Heart left ventricle (tissue), 16 donors: Measurements from ENCODE around the gene CDKL2. TPM values are rescaled to one million over a fixed set of nuclear protein-coding genes. Genes with fewer than 3 reads are reported as not detected.
"Not testable (repeated sequence)": the region's sequence is repeated elsewhere in the genome, so short reads cannot be mapped to it uniquely, and the experiment has no call there.

Experiments used
- ATAC-seq, 4 donors: fragments of 200-7000 bp; cut with Tn5 transposase; one replicate each; pipeline ENCODE4 v1.9.1; 2020 to 2022; ENCODE audit warnings: moderate library complexity in 4 of 4, mild to moderate bottlenecking in 3 of 4, moderate number of reproducible peaks in 1 of 4
- DNase-seq, 5 donors: peaks; one replicate each; pipeline ENCODE4 v3.0.0-alpha.2; 2020
- H3K27ac ChIP-seq, 12 donors: fragments of 200-600 bp; sonication (generic) in 4 of 12; one replicate each; pipeline versions ENCODE4 v1.5.0 to v1.8.0; 2016 to 2022; ENCODE audit warnings: mild to moderate bottlenecking in 2 of 12
- H3K27me3 ChIP-seq, 9 donors: fragments of 200-600 bp; sonication (generic) in 2 of 9; one replicate each; pipeline versions ENCODE4 v1.5.1 to v1.8.0; 2016 to 2022; ENCODE audit warnings: mild to moderate bottlenecking in 3 of 9
- H3K36me3 ChIP-seq, 9 donors: fragments of 200-600 bp; sonication (generic) in 2 of 9; one replicate each; pipeline versions ENCODE4 v1.5.0 to v1.8.0; 2018 to 2022; ENCODE audit warnings: mild to moderate bottlenecking in 2 of 9
- H3K4me1 ChIP-seq, 12 donors: fragments of 200-600 bp; sonication (generic) in 4 of 12; one replicate each; pipeline versions ENCODE4 v1.5.0 to v1.8.0; 2016 to 2022; ENCODE audit warnings: mild to moderate bottlenecking in 3 of 12
- H3K4me3 ChIP-seq, 12 donors: fragments of 200-600 bp; sonication (generic) in 4 of 12; one replicate each; pipeline versions ENCODE4 v1.5.0 to v1.8.0; 2017 to 2022; ENCODE audit warnings: mild to moderate bottlenecking in 9 of 12, moderate library complexity in 4 of 12
- H3K9me3 ChIP-seq, 12 donors: fragments of 200-600 bp; sonication (generic) in 4 of 12; one replicate each; pipeline versions ENCODE4 v1.5.0 to v1.8.0; 2016 to 2022; ENCODE audit warnings: mild to moderate bottlenecking in 1 of 12
- CTCF ChIP-seq, 12 donors: fragments of 200-600 bp; sonication (generic) in 4 of 12; IDR thresholded peaks; one replicate each; pipeline versions ENCODE4 v1.5.0 to v1.8.0; 2018 to 2022; ENCODE audit warnings: antibody characterized with exemption in 12 of 12, mild to moderate bottlenecking in 5 of 12
- POLR2A ChIP-seq, 2 donors: fragments of 450-650 bp; IDR thresholded peaks; one replicate each; pipeline ENCODE4 v1.6.1; 2017; ENCODE audit warnings: antibody characterized with exemption in 2 of 2, mild to moderate bottlenecking in 2 of 2, moderate library complexity in 2 of 2
- WGBS, 4 donors: extraction: QIAGEN DNeasy Blood & Tissue Kit in 2 of 4; methylation state at CpG; one replicate each; pipeline versions ENCODE4 v1.1.5 to v1.1.7; 2013 to 2018; 5-methylcytosine and 5-hydroxymethylcytosine counted together
- intact Hi-C, 10 donors: fragments of 100-400 bp; cut with DNase I; formaldehyde crosslinking; loops; one replicate each; pipeline versions ENCODE4 v1.11.1 to v1.14.2; 2022
- polyA plus RNA-seq, 2 donors: library from polyadenylated mRNA; stranded (reverse); fragments of 200-250 nt; gene quantifications; one replicate each; pipeline ENCODE4 v1.2.3, GENCODE V29; 2013
- total RNA-seq, 9 donors: library from RNA; depleted of rRNA in 2 of 9; stranded (reverse); fragments of >200 nt in 2 of 9; fragmentation: NEBNext Ultra II Directional in 3 of 9; extraction: Animal tissue kit (Norgen Biotek cat#: 25700) in 3 of 9; gene quantifications; one replicate each; pipeline versions ENCODE4 v1.1.0 to v1.2.4, GENCODE V29; 2016 to 2023
- donor health status: ischemic (EF 13 %, LVEDD 7.1; RV severe dilation, severe dysfunction).
- donor health status: healthy with polysubstance abuse.
- donor health status: DM: no; HTN: yes; CAD: no.
- donor health status: DM: no; HTN: no; CAD: no.
- donor health status: ischemic (EF 25% LVEDD 6.9; RV normal size, moderate dysfunction).
- donor health status: ischemic (EF 25% LVEDD 5.7; RV mildly dilated, moderate dysfunction).
- donor health status: healthy.
- donor health status: DM: yes; HTN: yes; CAD: no.
- donor health status: ischemic (EF 35%, LVEDD 5.7; RV mildly dilated, moderate dysfunction).
- donor health status: nonischemic (EF 11% LVEDD 7.7; RV severe dilation, severe dysfunction).
- donor health status: DM: yes; HTN: yes; CAD: no.
- donor health status: PGD.
- donor health status: ischemic (EF 29% LVEDD 5.4; RV normal size, mild dysfunction).
- donor health status: nonischemic (EF 23%, LVEDD 6.1; RV moderate dilation, normal function).

Gene CDKL2
- total and polyA plus RNA-seq, 11 donors, result 0.04 to 1.1 (median 0.68) TPM; not detected in 5

- WGBS, 4 donors, result 88 to 91% (median 91%) methylated on average over 2 of the region's 2 CpGs
- ATAC-seq (no peak), DNase-seq (no peak)
- intact Hi-C loops, result no loop called here
- H3K4me1 ChIP-seq, result no peaks in the 10 kb centered on the region
- no peak overlapping the region for H3K27ac ChIP-seq
- TF ChIP-seq CTCF (IDR thresholded peaks at IDR 0.05) (no peak), POLR2A (IDR thresholded peaks at IDR 0.05) (no peak)
- H3K36me3 ChIP-seq, result peaks cover 0 to 15% (median 8%) of the 10 kb centered on the region in 9 donors
- no peaks in the 10 kb centered on the region for H3K9me3 ChIP-seq
- no peaks in the 10 kb centered on the region for H3K27me3 ChIP-seq
- H3K4me3 ChIP-seq, result no peak overlapping the region
Measured at GRCh38 chr4:75549019-75549418, 81.3 kb downstream of the CDKL2 start.

- Histone ChIP-seq H3K9me3 (no peaks in the 10 kb centered on the region), H3K27me3 (no peaks in the 10 kb centered on the region), H3K27ac (no peak overlapping the region), H3K4me3 (no peak overlapping the region), H3K36me3 (peaks cover 0 to 23% (median 13%) of the 10 kb centered on the region in 9 donors), H3K4me1 (no peaks in the 10 kb centered on the region)
- intact Hi-C loops, result no loop called here
- TF ChIP-seq CTCF (IDR thresholded peaks at IDR 0.05) (no peak), POLR2A (IDR thresholded peaks at IDR 0.05) (no peak)
- ATAC-seq (peak in 2 of 4 donors; percentile 24 to 43), DNase-seq (peak; percentile 18 to 70 (median 31))
- WGBS, 4 donors, result 63 to 70% (median 66%) methylated on average over 15 of the region's 15 CpGs
Measured at GRCh38 chr4:75547647-75548387, 82.5 kb downstream of the CDKL2 start.

- TF ChIP-seq CTCF (IDR thresholded peaks at IDR 0.05) (no peak), POLR2A (IDR thresholded peaks at IDR 0.05) (no peak)
- Histone ChIP-seq H3K4me3 (no peak overlapping the region), H3K4me1 (no peaks in the 10 kb centered on the region), H3K27ac (no peak overlapping the region), H3K27me3 (no peaks in the 10 kb centered on the region), H3K9me3 (no peaks in the 10 kb centered on the region), H3K36me3 (peaks cover 0 to 33% (median 13%) of the 10 kb centered on the region in 9 donors)
- intact Hi-C loops, result no loop called here
- 84 to 94% (median 92%) methylated on average over 5 of the region's 5 CpGs for WGBS, 4 donors
- ATAC-seq, result no peak
- DNase-seq, result no peak
Measured at GRCh38 chr4:75545526-75545925, 84.8 kb downstream of the CDKL2 start.

- 90 to 97% (median 94%) methylated on average over 3 of the region's 3 CpGs for WGBS, 4 donors
Measured at GRCh38 chr4:75544870-75545269, 85.5 kb downstream of the CDKL2 start.

GRCh38 chr4:75544220-75544619, 86.1 kb downstream of the CDKL2 start:
- DNase-seq, H3K4me1 ChIP-seq, intact Hi-C loops, H3K9me3 ChIP-seq, H3K27ac ChIP-seq, H3K4me3 ChIP-seq, H3K27me3 ChIP-seq, ATAC-seq: not testable (repeated sequence)
- H3K36me3 ChIP-seq, result peaks cover 0 to 44% (median 13%) of the 10 kb centered on the region in 9 donors
- 94 to 95% (median 94%) methylated on average over 8 of the region's 8 CpGs for WGBS, 4 donors

More at GRCh38 chr4:75544870-75545269, 85.5 kb downstream of the CDKL2 start:
- Histone ChIP-seq H3K27me3 (no peaks in the 10 kb centered on the region), H3K27ac (no peak overlapping the region), H3K4me1 (no peaks in the 10 kb centered on the region), H3K4me3 (no peak overlapping the region), H3K36me3 (peaks cover 0 to 40% (median 13%) of the 10 kb centered on the region in 9 donors), H3K9me3 (no peaks in the 10 kb centered on the region)
- ATAC-seq (no peak), DNase-seq (no peak)
- intact Hi-C loops, result no loop called here
- no peak for TF ChIP-seq CTCF (IDR thresholded peaks at IDR 0.05)
- no peak for TF ChIP-seq POLR2A (IDR thresholded peaks at IDR 0.05)
